Activated T-cell treated with anti-CD3 and anti-CD28 coated beads for 4 hours (primary cell): ENCODE results near the gene NR2F2.

Source experiments
- DNase-seq: peaks from one replicate; pipeline ENCODE4 v3.0.0-alpha.2; 2020

NR2F2 gene

GRCh38 chr15:96332637-96333121 is 2.2 kb downstream of the NR2F2 start:
- no peak for DNase-seq

- DNase-seq, result no peak
Measured at GRCh38 chr15:96333131-96334016, 2.9 kb downstream of the NR2F2 start.

GRCh38 chr15:96334017-96334704 is 3.7 kb downstream of the NR2F2 start:
- DNase-seq, result no peak

GRCh38 chr15:96334705-96335410 is 4.4 kb downstream of the NR2F2 start:
- DNase-seq, result no peak

- DNase-seq, result no peak
Measured at GRCh38 chr15:96335411-96336024, 5.0 kb downstream of the NR2F2 start.

GRCh38 chr15:96336108-96336595 is 5.7 kb downstream of the NR2F2 start:
- no peak for DNase-seq

GRCh38 chr15:96336596-96337364 is 6.3 kb downstream of the NR2F2 start:
- no peak for DNase-seq

GRCh38 chr15:96337365-96338023 is 7.0 kb downstream of the NR2F2 start:
- DNase-seq, result no peak

DNA sequence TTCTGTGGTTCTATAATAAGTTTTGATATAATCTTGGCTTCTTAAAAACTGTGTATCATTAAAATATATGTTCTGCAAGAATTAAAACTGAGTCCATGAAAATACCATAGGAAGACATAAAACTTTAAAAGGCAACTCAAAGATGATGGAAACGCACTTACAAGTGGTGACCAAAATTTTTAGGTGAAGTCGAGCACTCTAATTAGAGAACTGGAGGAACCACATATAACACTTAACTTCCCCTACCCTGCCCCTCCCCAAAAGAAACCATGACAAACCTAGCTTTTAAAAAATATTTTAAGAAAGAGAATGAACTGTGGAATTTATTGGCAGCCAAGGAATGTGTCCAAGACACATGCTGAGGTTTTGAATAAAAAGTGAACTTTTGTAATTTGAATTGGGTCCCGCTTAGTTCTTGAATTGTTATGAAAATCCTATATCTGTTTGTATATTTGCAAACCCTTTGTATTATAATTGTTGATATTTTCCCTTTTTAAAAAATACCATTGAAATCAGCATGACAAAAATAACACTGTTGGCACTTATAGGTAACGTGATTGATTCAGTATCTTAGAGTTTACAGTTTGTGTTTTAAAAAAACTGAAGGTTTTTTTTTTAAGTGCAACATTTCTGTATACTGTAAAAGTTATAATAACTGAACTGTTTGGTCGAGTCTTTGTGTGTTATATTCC is 7.7 kb downstream of the NR2F2 start:
- DNase-seq, result no peak

- no peak for DNase-seq
Measured at GRCh38 chr15:96338766-96339618, 8.5 kb downstream of the NR2F2 start.

- no peak for DNase-seq
Measured at GRCh38 chr15:96339619-96340347, 9.3 kb downstream of the NR2F2 start.

DNA sequence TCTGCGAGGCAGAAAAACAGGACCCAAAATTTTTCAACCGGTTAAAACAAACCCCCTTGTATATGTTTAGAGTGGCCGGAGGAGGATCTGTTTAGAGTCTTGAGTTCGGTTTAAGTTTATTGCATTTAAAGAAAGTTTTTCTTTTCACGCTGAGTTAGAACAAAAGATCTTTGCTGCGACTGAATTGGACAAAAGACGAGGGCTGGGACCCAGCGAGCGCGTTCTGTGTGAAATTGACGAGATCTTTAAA is 9.8 kb downstream of the NR2F2 start:
- DNase-seq, result no peak

DNA sequence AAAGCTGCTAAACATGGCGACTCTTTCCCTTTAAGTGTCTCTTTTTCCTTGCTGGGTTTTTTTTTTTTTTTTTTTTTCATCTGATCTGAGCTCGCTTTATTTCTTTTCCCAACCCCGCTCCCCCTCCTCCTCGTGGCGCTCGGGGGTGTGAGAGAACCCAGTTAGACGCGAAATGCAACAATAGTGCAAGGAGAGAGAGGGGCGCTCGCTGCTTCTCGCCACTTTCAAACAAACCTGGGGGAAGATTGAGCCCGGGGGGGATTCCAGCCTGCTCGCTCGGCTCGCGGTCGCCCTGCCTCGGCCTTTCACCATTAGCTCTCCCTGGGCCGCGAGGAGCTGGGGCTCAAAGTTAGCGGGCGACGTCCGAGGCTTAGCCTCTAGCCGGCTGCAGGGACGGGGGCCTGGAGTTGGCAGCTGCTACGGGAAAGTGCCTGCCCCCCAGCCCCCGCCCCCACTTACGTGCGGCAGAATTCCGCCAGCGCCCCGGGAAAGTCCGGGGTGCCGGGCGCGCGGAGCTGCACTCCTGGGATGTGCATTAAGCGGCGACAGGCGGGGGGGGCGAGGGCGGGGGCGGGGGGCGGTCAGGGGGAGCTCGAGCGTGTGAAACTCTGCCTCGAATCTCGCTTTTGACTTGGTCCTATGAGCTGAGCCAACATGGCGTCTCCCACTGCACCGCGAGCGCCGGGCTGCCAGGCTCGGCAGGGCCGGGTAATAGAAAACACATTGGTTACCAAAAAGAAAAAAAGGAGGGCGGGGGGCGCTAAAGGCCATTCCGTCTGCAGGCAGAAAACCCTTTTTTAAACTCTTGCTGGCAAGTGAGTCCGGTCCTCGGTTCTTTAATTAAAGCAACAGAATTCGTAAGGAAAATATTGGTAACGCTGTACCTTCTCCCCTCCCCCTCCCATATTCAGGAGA is 10.4 kb downstream of the NR2F2 start:
- no peak for DNase-seq

DNA sequence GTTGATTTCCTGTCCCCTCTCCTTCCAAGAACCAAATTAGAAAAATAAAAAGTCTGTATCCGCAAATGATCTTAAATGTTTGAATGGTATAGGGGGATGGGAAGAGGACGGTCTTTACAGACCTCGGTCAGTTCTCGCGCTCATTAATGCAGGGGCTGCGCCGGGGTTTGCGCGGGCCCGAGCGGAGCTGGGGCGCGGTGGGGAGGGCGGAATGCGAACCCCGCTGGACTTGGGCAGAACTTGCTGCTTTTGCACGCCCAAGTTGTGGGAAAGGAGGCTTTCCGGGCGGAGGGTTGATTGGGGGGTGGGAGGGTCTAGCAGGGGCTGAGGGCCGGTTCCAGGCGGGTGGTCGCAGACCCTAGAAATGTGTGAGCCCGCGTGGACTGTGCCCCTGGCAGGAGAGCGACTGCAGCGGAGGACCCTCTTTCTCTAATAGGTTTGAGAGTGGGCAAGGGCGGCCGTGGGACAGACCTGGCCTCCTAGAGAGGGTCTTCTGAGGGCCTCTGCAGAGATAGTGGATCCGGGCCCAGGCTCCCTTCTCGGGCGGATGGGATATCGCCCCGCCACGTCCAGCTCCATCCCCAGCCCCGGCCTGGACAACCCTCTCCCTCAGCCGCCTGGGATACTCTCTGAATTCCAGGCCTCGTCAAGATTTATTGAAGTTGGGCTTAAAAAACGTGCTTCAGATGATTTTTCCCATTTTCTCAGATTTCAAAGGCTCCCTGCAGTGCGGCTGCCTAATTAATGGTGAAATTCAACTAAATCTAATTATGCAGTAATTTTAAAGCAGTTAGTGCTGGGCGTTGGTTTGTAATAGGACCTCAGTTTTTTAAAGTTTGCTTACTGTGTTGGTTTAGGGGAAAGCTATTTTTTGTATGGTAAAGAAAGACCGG is 11.3 kb downstream of the NR2F2 start:
- DNase-seq, result no peak

DNA sequence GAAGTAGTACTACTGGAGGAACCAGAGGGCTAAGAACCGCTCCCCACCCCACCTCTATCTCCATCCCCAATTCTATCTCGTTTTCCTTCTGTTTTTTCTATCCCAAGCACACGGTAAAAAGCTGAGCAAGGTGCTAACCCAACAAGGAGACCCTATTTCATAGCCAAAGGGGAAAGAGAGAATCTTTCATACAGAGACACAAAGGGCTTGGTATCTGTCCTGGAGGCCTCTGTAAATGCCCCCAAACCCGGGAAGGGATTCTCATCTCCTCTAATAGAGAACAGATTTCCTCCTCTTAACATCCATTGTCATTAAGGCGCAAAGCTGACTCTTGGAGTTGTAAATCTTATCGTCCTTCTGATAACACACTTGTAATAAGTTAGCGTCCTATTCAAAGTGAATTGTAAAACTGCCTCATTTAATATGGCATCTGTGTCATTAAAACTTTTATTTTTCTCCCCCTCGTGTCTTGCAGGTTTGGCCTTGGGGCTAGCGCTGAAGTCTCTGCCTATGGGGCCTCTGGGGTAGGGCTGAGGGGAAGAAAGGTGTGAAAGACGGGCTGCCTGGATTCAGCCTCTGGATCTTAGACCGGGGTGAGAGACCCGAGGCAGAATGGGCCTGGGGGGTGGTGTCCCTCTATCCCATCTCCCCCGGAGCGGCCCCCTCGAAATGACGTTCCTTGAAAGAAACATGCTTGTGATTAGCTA is 12.1 kb downstream of the NR2F2 start:
- no peak for DNase-seq
